ENCODE results near the gene STRA6. TPM values are rescaled to one million over a fixed set of nuclear protein-coding genes. Genes with fewer than 3 reads are reported as not detected.

The STRA6 gene
- total RNA-seq, 4 donors from 2014 or later, result 0.12 TPM; not detected in 3

DNA sequence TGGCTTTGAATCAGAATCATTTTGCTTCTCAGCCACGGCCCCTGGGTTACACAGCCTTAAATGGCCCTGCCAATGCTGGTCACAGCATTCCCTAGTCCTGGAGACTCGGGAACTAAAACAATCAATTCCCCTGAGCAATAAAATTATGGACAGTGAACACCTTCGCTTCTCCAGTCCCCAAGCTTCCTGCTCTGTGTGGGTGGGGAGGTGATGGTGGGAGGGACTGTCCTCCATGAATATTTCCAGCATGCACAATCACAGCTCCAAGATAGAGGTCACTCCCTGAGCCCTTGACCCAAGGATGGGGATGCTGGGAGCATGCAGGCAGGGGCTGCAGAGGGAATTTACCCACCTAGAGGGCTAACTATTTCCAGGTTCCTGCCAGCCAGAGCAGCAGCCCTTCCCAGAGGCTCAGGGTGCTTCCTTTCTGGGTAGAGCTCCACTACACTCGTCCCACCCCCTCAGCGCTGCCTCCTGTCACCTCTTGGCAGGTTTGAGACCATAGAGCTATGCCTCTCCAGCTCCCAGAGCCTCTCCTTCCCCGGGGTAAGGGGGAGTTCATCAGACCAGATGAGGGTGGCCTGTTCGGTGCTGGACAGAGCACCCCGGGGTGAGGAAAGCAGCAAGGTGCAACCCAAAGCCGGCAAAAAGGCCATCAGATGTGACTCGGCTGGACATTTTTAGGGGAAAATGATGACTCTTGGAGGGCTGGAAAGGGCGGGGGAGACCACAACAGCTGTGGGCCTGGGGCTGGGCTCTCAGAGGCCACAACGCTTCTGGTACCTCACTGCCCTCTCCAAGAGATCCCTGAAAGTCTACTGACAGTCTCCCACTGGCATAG lies 19.0 kb upstream of the STRA6 start:
- ATAC-seq, result no peak
- H3K36me3 ChIP-seq, result no peaks in the 10 kb centered on the region
- WGBS, 2 donors (ENCODE audit: low coverage in 1 of 2), result 14 to 50% methylated on average over 2 to 3 of the region's 12 CpGs
- no peak overlapping the region for H3K27ac ChIP-seq
- no peaks in the 10 kb centered on the region for H3K9me3 ChIP-seq
- no peak overlapping the region for H3K4me3 ChIP-seq
- no peak for TF ChIP-seq EP300 (IDR thresholded peaks at IDR 0.05)
- no peak for TF ChIP-seq CTCF (IDR thresholded peaks at IDR 0.05)
- TF ChIP-seq POLR2AphosphoS5 (IDR thresholded peaks at IDR 0.05), result no peak
- no peak for TF ChIP-seq POLR2A (IDR thresholded peaks at IDR 0.05)
- H3K27me3 ChIP-seq, result peaks cover 70% of the 10 kb centered on the region
- no peaks in the 10 kb centered on the region for H3K4me1 ChIP-seq

DNA sequence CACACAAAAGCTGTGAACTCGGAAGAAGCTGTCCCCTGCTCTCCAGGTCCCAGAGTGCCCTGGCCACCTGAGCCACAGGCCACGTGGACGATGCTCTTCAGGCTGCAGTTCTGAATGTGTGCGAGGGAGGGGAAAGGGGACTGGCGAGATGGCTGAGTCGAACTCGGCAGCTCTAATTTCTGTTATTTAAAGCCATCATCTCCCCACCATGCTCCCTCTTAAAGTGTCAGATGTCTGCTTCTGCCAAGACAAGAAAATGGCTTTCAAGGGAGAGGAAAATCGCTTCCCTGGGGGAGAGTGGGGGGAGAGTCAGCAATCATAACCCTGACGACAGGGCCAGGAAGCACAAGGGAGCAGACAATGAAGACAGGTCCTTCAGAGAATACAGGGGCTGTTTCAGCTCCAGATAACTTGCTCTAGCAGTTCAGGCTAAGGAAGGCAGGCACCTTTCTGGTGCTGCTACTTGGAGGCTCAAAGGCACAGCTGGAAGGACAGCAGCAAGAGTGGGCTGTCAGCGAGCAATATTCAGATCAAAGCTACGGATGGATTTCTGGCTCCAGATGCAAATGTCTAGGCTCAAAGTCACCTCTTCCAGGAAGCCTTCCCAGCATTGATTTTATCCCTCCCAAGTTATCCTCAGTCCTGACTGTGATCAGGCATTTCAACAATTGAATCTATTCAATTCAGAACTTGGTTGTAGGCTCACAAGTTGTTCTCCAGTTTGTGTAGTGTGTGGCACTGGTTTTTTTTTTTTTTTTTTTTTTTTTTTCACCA lies 18.1 kb upstream of the STRA6 start:
- H3K36me3 ChIP-seq, result no peaks in the 10 kb centered on the region
- no peak for TF ChIP-seq POLR2AphosphoS5 (IDR thresholded peaks at IDR 0.05)
- TF ChIP-seq EP300 (IDR thresholded peaks at IDR 0.05), result no peak
- no peak for TF ChIP-seq CTCF (IDR thresholded peaks at IDR 0.05)
- TF ChIP-seq POLR2A (IDR thresholded peaks at IDR 0.05), result no peak
- H3K27me3 ChIP-seq, result peaks cover 69% of the 10 kb centered on the region
- ATAC-seq, result no peak
- no peak overlapping the region for H3K4me3 ChIP-seq
- no peaks in the 10 kb centered on the region for H3K4me1 ChIP-seq
- 53 to 67% methylated on average over 3 to 9 of the region's 11 CpGs for WGBS, 2 donors (ENCODE audit: low coverage in 1 of 2)
- no peak overlapping the region for H3K27ac ChIP-seq
- H3K9me3 ChIP-seq, result no peaks in the 10 kb centered on the region

GRCh38 chr15:74217907-74218885 lies 15.6 kb upstream of the STRA6 start:
- H3K27ac ChIP-seq, result no peak overlapping the region
- H3K4me1 ChIP-seq, result no peaks in the 10 kb centered on the region
- H3K36me3 ChIP-seq, result no peaks in the 10 kb centered on the region
- WGBS, 2 donors (ENCODE audit: low coverage in 1 of 2), result 95 to 100% methylated on average over 2 to 3 of the region's 16 CpGs
- TF ChIP-seq POLR2A (IDR thresholded peaks at IDR 0.05) (no peak), CTCF (IDR thresholded peaks at IDR 0.05) (no peak), EP300 (IDR thresholded peaks at IDR 0.05) (no peak), POLR2AphosphoS5 (IDR thresholded peaks at IDR 0.05) (no peak)
- no peaks in the 10 kb centered on the region for H3K9me3 ChIP-seq
- no peak for ATAC-seq
- peaks cover 61% of the 10 kb centered on the region for H3K27me3 ChIP-seq
- H3K4me3 ChIP-seq, result no peak overlapping the region

- ATAC-seq, result no peak
- no peak overlapping the region for H3K27ac ChIP-seq
- no peaks in the 10 kb centered on the region for H3K9me3 ChIP-seq
- no peak for TF ChIP-seq EP300 (IDR thresholded peaks at IDR 0.05)
- TF ChIP-seq CTCF (IDR thresholded peaks at IDR 0.05), result no peak
- TF ChIP-seq POLR2AphosphoS5 (IDR thresholded peaks at IDR 0.05), result no peak
- no peak for TF ChIP-seq POLR2A (IDR thresholded peaks at IDR 0.05)
- no peaks in the 10 kb centered on the region for H3K4me1 ChIP-seq
- 50 to 80% methylated on average over 1 of the region's 3 CpGs for WGBS, 2 donors (ENCODE audit: low coverage in 1 of 2)
- no peak overlapping the region for H3K4me3 ChIP-seq
- H3K27me3 ChIP-seq, result peaks cover 49% of the 10 kb centered on the region
- no peaks in the 10 kb centered on the region for H3K36me3 ChIP-seq
Observed at GRCh38 chr15:74216949-74217348, 14.4 kb upstream of the STRA6 start.
